ENCODE data around the gene VWA7.

The VWA7 gene

DNA sequence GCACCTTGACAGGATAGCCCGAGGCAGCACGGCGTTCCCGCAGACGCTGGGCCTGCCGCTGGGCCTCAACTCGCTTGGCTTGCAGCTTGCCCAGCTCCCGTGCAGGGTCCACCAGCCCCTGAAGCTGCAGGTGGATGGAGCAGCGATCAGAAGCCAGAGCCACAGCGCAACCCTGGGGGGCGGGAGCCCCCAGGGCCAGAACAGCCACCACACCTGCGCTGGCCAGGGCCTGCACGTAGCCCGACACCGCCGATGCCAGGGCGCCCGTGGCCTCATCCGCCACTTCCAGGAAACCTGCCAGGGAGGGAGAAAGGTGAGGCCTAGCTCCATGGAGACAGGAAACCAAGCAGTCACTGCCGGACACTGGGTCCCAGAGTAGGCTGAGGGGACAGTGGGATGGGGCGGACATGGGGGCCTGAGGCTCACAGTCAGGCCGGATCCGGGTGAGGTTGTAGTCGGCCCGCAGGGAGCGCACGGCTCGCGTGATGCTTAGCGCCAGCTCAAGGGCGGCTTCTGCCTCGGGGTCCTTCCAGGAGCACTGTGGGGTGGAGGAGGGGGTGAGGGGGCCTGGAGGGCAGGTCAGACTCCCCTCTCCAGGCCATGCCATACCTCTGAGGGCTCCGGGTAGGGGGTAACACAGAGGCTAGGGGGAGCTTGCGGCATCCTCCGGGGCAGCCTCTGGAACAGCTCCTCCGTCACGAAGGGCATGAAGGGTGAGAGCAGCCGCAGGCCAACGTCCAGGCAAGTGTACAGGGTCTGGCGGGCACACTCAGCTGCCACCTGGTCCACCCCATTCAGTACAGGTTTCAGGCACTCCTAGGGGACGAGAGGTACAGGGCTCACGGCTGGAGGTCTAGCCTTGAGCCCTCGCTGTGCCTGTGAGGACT is 2.1 kb upstream of the VWA7 start:
- DNase-seq (ENCODE audit: low spot score) = no peak

- DNase-seq (ENCODE audit: low spot score) = no peak
Measured at GRCh38 chr6:31778193-31778592, 1.1 kb upstream of the VWA7 start.

DNA sequence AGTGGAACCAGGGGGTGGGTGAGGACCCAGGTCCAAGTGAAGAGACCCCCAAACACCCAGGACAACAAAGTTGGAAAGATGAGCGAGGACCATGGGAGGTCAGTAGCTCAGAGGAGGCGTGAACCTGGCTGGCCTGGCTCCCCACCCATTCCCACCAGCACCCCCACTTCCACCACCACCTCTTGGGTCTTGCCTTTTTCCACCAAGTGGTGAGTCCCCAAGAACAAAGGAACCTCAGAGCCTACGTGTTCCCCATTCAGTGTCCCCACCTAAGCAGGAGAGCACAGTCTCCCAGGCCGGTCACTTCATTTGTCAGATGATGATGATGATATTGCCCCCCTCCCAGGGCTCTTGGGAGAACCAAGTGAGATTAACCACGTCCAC is 531 bp upstream of the VWA7 start:
- DNase-seq (ENCODE audit: low spot score) = no peak

- no peak for DNase-seq (ENCODE audit: low spot score)
Measured at GRCh38 chr6:31776485-31776988, 591 bp downstream of the VWA7 start.

- no peak for DNase-seq (ENCODE audit: low spot score)
Measured at GRCh38 chr6:31775633-31776484, 1.3 kb downstream of the VWA7 start.

GRCh38 chr6:31775184-31775583 is 1.9 kb downstream of the VWA7 start:
- no peak for DNase-seq (ENCODE audit: low spot score)

GRCh38 chr6:31771992-31772358 is 5.2 kb downstream of the VWA7 start:
- DNase-seq (ENCODE audit: low spot score) = no peak

- DNase-seq (ENCODE audit: low spot score) = no peak
Measured at GRCh38 chr6:31770860-31771259, 6.3 kb downstream of the VWA7 start.

GRCh38 chr6:31769684-31770371 is 7.3 kb downstream of the VWA7 start:
- DNase-seq (ENCODE audit: low spot score) = no peak

- no peak for DNase-seq (ENCODE audit: low spot score)
Measured at GRCh38 chr6:31768363-31769257, 8.5 kb downstream of the VWA7 start.

DNA sequence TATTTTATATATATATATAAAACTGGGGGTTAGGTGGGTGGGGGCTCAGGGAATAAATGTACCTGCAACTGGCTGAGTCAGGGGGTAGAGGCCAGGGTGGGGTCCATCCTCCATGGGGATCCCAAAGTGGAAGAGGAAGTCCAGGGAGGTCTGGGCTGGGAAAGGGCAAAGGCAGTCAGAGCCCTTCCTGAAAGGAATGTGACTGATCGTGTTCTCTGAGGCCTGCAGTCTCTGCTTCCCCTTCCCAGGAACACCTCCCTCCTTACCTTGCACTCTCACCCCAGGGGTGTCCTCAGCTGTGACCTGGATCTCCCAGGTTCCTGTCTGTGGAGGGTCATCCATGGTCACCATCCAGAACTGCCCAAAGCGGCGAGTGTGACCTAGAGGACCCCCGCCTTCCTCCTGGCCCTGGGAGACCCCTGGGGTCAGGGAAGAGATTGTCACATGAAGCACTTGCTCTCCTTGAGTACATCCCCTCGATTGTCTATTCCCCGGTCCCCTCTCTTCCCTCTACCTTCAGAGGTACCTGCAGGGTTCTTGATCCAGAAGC is 10.0 kb downstream of the VWA7 start:
- DNase-seq (ENCODE audit: low spot score) = no peak

GRCh38 chr6:31765910-31766794 is 11.0 kb downstream of the VWA7 start:
- DNase-seq (ENCODE audit: low spot score) = no peak

DNA sequence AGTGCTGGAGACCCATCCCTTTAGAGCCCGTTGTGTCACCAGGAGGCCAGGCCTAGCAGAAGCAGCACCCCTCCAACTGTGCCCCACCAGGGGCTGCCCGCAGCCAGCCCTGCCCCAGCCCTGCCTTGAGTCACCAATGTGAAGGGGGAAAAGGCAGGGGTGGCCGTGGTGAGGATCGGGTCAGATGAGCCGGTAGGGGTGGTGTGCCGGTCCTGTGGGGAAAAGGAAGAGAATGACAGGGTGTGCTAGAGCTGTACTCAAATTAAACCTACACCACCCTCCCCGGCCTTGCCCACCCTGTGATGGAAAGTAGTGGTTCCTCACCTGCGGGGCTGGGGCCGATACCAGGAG is 11.6 kb downstream of the VWA7 start:
- DNase-seq (ENCODE audit: low spot score) = no peak

GRCh38 chr6:31764198-31764597 is 12.9 kb downstream of the VWA7 start:
- DNase-seq (ENCODE audit: low spot score) = no peak

- no peak for DNase-seq (ENCODE audit: low spot score)
Measured at GRCh38 chr6:31763619-31763940, 13.5 kb downstream of the VWA7 start.

DNA sequence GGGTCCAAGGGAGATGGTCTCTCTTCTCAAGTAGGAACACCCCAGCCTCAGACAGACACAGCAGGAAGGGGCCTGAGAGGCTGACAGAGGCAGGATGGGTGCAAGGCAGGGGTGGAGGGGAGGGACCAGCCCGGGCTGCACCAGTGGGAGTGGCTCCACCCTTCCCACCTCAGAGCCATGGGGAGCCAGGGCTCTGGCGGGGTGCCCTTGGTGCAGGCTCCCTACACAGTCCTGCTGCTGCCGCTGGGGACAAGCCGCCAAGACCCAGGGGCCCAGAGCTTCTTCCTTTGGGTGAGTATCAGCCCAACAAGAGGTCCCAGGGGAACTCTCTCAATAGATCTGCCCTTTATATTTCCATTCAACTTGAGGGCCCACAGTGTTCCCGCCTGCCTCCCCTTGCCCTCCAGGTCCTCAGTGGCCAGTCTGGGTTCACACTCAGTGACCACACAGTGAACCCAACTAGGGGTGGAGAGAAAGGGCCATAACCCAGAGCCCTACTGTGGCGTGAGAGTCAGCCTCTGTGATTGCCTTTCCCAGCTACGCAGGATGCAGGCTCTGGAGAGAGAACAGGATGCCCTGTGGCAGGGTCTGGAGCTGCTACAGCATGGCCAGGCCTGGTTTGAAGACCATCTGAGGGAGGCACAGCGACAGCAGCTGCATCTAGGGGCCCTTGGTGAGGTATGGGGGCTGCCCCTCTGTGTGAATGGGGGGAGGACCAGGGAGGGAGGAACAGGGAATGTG is 14.1 kb downstream of the VWA7 start:
- DNase-seq (ENCODE audit: low spot score) = no peak

- no peak for DNase-seq (ENCODE audit: low spot score)
Measured at GRCh38 chr6:31762356-31762755, 14.8 kb downstream of the VWA7 start, which contains the start of gene SAPCD1. TSS of gene SAPCD1 (plus strand) at chr6:31762656. CDS start at chr6:31763055, 399 bp downstream.

DNA sequence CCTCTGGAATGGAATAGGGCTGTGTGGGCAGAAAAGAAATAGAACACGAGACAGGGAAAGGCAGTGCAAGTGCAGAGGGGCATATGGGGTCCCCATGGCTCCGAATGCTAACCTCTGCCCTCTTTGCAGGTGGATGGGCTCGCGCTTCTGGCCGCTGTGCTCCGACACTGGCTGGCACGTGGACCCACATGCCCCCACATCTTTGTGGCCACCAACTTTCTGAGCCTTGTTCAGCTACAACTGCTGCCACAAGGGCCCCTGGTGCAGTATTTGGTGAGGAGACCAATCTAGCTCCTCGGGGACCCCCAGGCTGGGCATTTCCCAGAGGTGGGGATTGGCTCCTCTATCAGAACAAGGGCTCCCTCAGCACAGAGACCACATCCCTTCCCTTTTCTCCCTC is 15.8 kb downstream of the VWA7 start:
- no peak for DNase-seq (ENCODE audit: low spot score)

DNA sequence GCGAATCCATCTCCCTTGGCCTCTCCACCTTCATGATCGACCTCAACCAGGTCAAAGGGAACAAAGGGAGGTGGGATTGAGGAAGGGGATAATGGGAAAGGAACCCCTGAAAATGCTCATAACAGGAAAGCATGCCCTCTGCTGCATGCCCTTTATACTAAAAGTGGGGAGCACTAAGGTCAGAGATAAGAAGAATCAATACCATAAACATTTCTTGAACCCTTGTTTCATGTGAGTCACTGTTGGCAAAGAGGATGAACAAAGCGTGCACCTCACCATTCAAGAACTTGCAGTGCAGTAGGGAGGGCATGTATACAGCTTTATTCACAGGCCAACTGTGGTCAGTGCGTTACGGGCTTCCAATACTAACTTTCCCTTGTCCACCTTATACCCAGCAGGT is 16.3 kb downstream of the VWA7 start:
- DNase-seq (ENCODE audit: low spot score) = no peak
